NB4 (cell line): ENCODE measurements around the gene PREB.

Experiments used
- CTCF ChIP-seq: IDR thresholded peaks from one replicate; pipeline ENCODE4 v1.5.1; 2012; ENCODE audit warnings: low read depth, low read length
- MAX ChIP-seq: IDR thresholded peaks from 2 replicates; pipeline ENCODE4 v1.6.1; 2011; ENCODE audit warnings: low read depth, low read length
- POLR2A ChIP-seq: IDR thresholded peaks from 2 replicates; pipeline ENCODE4 v1.6.1; 2011; ENCODE audit warnings: mild to moderate bottlenecking; ENCODE audit not compliant: insufficient read length; ENCODE audit errors: extremely low read depth

- TF ChIP-seq POLR2A (no peak), CTCF (no peak), MAX (no peak)
Measured at GRCh38 chr2:27164960-27165763, 30.7 kb upstream of the PREB start.
